K562 (cell line): Measurements from ENCODE around the gene FAM177B. TPM values are rescaled to one million over a fixed set of nuclear protein-coding genes. Genes with fewer than 3 reads are reported as not detected.

Experiments used
- GTF2A2 ChIP-seq: IDR thresholded peaks from 2 replicates; pipeline ENCODE4 v1.6.1; 2016; ENCODE audit warnings: mild to moderate bottlenecking, missing genetic modification characterization, missing compliant biosample characterization
- PATZ1 ChIP-seq: fragments of 250-450 bp; sonication (Bioruptor Pico); IDR thresholded peaks from 2 replicates; pipeline ENCODE4 v1.5.0; 2020; ENCODE audit warnings: mild to moderate bottlenecking, borderline replicate concordance
- SNAPC5 ChIP-seq: fragments of 250-450 bp; sonication (Bioruptor Pico); IDR thresholded peaks from 2 replicates; pipeline ENCODE4 v1.8.0; 2021; ENCODE audit warnings: moderate library complexity, mild to moderate bottlenecking, inconsistent platforms
- SP2 ChIP-seq: IDR thresholded peaks from 2 replicates; pipeline ENCODE4 v1.6.1; 2011; ENCODE audit warnings: mild to moderate bottlenecking, low read depth, low read length, moderate library complexity; ENCODE audit not compliant: poor library complexity, severe bottlenecking; ENCODE audit errors: extremely low read depth
- TRIM25 ChIP-seq: fragments of 450-650 bp; IDR thresholded peaks from 2 replicates; pipeline ENCODE4 v1.7.0; 2016; ENCODE audit warnings: borderline replicate concordance
- ZNF174 ChIP-seq: fragments of 250-450 bp; sonication (Bioruptor Pico); IDR thresholded peaks from 2 replicates; pipeline ENCODE4 v1.4.0; 2020; ENCODE audit warnings: mild to moderate bottlenecking
- ZNF280B ChIP-seq: fragments of 250-450 bp; sonication (Bioruptor Pico); IDR thresholded peaks from 2 replicates; pipeline ENCODE4 v1.5.1; 2021; ENCODE audit warnings: mild to moderate bottlenecking
- ZNF347 ChIP-seq: fragments of 450-650 bp; formaldehyde crosslinking; IDR thresholded peaks from 2 replicates; pipeline ENCODE4 v1.4.0; 2020; ENCODE audit warnings: low read depth, mild to moderate bottlenecking, moderate library complexity
- ZNF511 ChIP-seq: sonication (generic); formaldehyde crosslinking; IDR thresholded peaks from 2 replicates; pipeline ENCODE4 v1.8.0; 2022; ENCODE audit warnings: mild to moderate bottlenecking, missing genetic modification reagents
- ZNF699 ChIP-seq: fragments of 250-450 bp; sonication (Bioruptor Pico); IDR thresholded peaks from 2 replicates; pipeline ENCODE4 v1.8.0; 2021; ENCODE audit warnings: mild to moderate bottlenecking, moderate library complexity; ENCODE audit not compliant: insufficient replicate concordance
- polyA plus RNA-seq, 8 experiments: library from polyadenylated mRNA; depleted of rRNA in 4 of 8; stranded (reverse) in 5 of 8; unstranded in 3 of 8; fragments of >200 nt; fragmentation: Nextera tagmentation in 2 of 8; fragmentation: Illumina TruSeq in 1 of 8; extraction: Ambion mirVana in 2 of 8; extraction: Trizol in 1 of 8; gene quantifications; 2 replicates each; pipeline versions ENCODE4 v1.2.1 to v1.2.3, GENCODE V29; 2011 to 2014; ENCODE audit warnings: inconsistent platforms in 1 of 8, missing spikeins in 1 of 8
- total RNA-seq, 7 experiments: library from RNA; depleted of rRNA in 6 of 7; stranded (reverse); fragments of >200 nt in 6 of 7; fragmentation: Illumina TruSeq in 2 of 7; extraction: Trizol in 2 of 7; gene quantifications; 2 replicates each; pipeline versions ENCODE4 v1.2.1 to v1.2.3, GENCODE V29; 2011 to 2021; ENCODE audit warnings: low replicate concordance in 1 of 7

Gene FAM177B
- total and polyA plus RNA-seq, 9 of the 15 experiments (the other 6 are each of a cell fraction or from before 2014, with no cell fraction given): not detected

GRCh38 chr1:222713091-222713961 is 23.7 kb upstream of the FAM177B start (continued):
- TF ChIP-seq PATZ1 (no peak), ZNF174 (no peak), ZNF699 (CRISPR knock-in tag) (no peak), TRIM25 (no peak), SNAPC5 (CRISPR knock-in tag) (no peak), ZNF280B (CRISPR knock-in tag) (no peak), SP2 (no peak), GTF2A2 (no peak), ZNF511 (CRISPR knock-in tag) (0 out of 2 replicates have a peak, but pooled peaks have one; percentile 57), ZNF347 (CRISPR knock-in tag) (no peak)
